GM20000 (cell line): ENCODE data around the gene ZSWIM1.

Experiments used
- DNase-seq: peaks from one replicate; pipeline ENCODE4 v3.0.0; 2012; ENCODE audit warnings: low spot score
- CTCF ChIP-seq: IDR thresholded peaks from 2 replicates; pipeline ENCODE4 v1.5.1; 2012; ENCODE audit warnings: mild to moderate bottlenecking, control low read depth; ENCODE audit errors: extremely low read depth, missing control alignments

The ZSWIM1 gene

GRCh38 chr20:45857114-45857881 is 23.7 kb upstream of the ZSWIM1 start, which contains the start of the genes ACOT8 and ZSWIM3:
Gene ACOT8 (minus strand): TSS chr20:45857392. CDS start chr20:45857315, 77 bp downstream.
Gene ZSWIM3 (plus strand): TSS chr20:45857614. CDS start chr20:45857826, 212 bp downstream.
- peak; percentile 98 for DNase-seq

GRCh38 chr20:45857882-45858216 is 23.2 kb upstream of the ZSWIM1 start:
- DNase-seq = peak; percentile 76
- no peak for TF ChIP-seq CTCF

More at GRCh38 chr20:45857114-45857881, 23.7 kb upstream of the ZSWIM1 start, which contains the start of the genes ACOT8 and ZSWIM3:
- TF ChIP-seq CTCF = no peak

- no peak for DNase-seq
- TF ChIP-seq CTCF = no peak
Observed at GRCh38 chr20:45859916-45860315, 21.1 kb upstream of the ZSWIM1 start.

GRCh38 chr20:45860560-45861220 is 20.3 kb upstream of the ZSWIM1 start:
- no peak for TF ChIP-seq CTCF
- DNase-seq = no peak

GRCh38 chr20:45861221-45862075 is 19.6 kb upstream of the ZSWIM1 start:
- no peak for DNase-seq

More at GRCh38 chr20:45861221-45862075, 19.6 kb upstream of the ZSWIM1 start:
- no peak for TF ChIP-seq CTCF
